Stimulated activated CD8-positive, alpha-beta memory T cell treated with anti-CD3 and anti-CD28 coated beads, Interleukin-2, amount 100 ng/mL, for 1 hour (primary cell): ENCODE measurements around the gene FOXI2.

Source experiments
- DNase-seq, 2 donors: peaks; one replicate each; pipeline ENCODE4 v3.0.0-alpha.2; 2020; ENCODE audit warnings: low read depth in 2 of 2

FOXI2 gene

DNA sequence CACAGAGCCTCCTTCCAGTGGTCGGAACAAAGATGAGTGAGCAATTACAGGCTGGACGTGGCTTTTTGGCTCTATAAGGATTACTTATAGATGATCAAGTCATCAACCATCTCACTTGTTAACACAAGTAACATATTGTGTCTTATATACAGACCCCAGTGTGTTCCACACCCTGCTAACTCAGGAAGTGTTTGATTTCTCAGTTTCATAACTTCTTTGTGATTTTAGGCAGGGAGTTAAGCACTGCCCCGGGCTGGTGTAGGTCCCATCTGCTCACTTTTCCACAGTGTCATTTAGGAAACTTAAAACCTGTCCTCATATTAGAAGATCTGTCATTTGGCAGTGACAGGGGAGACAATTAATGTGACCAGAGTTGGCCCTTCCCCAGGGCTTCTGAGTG, 6.2 kb downstream of the FOXI2 start:
- DNase-seq = no peak

- no peak for DNase-seq
Observed at GRCh38 chr10:127744956-127745355, 8.0 kb downstream of the FOXI2 start.

GRCh38 chr10:127745861-127746260, 8.9 kb downstream of the FOXI2 start:
- DNase-seq = no peak

GRCh38 chr10:127755753-127756152, 18.8 kb downstream of the FOXI2 start:
- no peak for DNase-seq

DNA sequence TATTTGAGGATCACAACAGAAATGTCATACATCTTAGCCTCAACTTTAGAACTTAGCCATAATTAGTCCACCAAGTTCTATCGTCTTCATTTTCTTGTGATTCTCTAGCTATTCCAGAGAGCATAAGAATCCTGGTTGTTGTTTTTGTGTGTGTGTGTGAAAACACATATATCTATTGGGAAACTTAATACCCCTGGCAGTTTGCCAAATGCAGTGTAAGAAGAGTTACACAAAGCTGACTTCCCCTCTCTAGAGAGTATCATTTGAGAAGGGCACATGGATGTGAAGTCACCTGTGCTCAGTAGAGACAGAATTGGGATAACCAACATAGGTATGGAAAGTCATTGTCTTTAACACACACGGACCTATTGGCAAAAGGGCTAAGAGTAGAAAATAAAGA, 19.3 kb downstream of the FOXI2 start:
- no peak for DNase-seq

GRCh38 chr10:127757033-127757432, 20.0 kb downstream of the FOXI2 start:
- no peak for DNase-seq

GRCh38 chr10:127759276-127759675, 22.3 kb downstream of the FOXI2 start:
- DNase-seq = no peak

DNA sequence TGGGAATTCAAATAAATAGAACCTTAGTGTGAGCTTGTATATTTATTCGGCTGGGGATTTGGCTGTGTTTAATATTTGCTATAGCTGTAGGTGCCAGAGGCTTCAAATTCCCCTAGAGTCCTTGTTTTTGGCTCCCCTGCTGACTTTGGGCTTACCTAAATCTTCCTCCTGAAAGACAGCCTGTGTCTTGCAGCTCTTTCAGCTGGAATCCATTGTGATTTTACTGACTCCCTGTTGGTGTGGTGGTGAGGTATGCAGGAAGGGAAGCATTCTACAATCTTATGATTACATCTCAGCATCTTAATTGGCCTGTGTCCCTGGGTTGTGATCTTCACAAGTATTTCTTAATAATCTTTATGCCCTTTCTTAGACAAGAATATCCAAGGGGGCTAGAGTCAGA, 25.9 kb downstream of the FOXI2 start:
- no peak for DNase-seq

DNA sequence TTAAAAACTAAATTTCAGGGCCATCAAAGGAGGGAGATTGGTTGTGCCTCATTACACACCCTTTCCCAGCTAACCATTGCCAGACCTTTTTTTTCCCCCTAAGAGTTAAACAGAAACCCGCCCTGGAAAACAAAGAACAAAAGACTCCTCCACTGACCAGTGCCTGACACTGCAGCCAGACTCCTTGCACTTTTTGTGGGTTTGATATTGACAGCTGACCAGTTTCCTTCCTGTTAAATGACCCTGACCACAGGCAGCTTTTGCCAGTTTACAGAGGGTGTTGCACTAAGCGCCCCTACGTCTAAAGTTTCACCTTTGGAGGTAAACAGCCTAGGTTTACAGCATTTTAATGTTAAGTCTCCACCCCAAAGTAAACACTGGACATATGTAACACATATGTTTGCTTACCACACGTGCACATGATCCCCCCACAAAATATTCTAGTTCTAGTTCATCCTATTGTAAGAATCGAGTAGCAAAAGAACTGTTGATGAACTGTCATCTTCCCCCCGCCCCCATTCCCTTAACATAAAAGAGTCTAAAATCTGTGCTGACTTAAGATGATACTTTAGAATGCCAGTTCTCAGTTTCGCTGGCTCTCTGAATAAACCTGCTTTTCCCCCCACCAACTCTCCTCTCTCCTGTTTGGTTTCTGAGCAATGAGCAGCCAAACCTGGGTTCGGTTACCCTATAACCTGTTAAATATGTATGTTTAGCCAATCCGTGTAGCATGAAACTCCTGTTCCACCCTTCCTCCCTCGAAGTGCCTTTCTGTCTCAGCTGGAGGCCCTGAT, 38.0 kb downstream of the FOXI2 start:
- no peak for DNase-seq

DNA sequence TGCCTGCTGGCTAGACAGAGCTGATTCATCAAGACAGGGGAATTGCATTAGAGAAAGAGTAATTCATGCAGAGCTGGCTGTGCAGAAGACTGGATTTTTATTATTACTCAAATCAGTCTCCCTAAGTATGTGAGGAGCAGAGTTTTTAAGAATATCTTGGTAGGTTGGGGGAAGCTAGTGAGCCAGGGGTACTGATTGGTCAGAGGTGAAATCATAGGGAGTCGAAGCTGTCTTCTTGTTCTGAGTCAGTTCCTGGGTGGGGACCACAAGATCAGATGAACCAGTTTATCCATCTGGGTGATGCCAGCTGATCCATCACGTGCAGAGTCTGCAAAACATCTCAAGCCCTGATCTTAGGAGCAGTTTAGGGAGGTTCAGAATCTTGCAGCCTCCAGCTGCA, 39.8 kb downstream of the FOXI2 start:
- no peak for DNase-seq

DNA sequence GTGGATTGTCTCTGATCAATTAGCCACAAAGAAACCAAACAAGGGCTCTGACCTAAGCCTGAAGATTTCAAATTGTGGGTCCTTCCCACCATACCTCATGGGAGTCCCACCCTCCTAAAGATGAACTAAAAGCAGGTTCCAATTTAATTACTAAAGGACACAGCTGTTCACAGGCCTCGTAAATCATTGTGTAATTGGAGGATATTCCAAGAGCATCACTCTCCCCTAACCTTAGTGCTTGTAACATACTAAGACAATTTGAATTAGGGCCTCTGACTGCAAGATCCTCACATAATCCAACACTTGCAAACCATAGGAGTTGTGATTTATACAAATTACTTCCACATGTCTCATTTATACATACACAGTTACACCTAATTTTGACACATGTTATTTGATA, 44.4 kb downstream of the FOXI2 start:
- DNase-seq = no peak

DNA sequence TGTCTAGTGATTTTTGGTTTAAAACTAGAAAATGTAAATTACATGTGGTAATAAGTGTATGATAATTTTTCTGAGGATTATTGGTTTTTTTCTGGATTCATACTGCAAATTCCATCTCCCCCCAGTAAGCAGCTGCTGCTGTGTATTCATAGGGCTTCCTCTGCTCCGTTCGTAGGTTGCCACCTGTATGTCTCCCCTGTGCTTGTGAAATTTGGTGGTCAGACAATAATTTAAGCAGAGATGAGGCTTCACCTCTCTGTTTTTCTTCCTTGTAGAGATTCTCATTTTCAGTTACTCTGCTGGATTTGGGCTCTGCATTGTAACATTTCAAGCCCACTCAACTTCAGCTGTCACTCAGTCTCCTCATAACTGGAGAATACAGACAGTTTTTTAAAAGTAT, 50.9 kb downstream of the FOXI2 start:
- DNase-seq = no peak

- no peak for DNase-seq
Observed at GRCh38 chr10:127790066-127790624, 53.2 kb downstream of the FOXI2 start.
